ENCODE results near the gene KPNA1. TPM values are rescaled to one million over a fixed set of nuclear protein-coding genes. Genes with fewer than 3 reads are reported as not detected.

KPNA1 gene
- total RNA-seq, 1 experiment from 2014 or later = 58.8 TPM

- TF ChIP-seq, protein P1, sequence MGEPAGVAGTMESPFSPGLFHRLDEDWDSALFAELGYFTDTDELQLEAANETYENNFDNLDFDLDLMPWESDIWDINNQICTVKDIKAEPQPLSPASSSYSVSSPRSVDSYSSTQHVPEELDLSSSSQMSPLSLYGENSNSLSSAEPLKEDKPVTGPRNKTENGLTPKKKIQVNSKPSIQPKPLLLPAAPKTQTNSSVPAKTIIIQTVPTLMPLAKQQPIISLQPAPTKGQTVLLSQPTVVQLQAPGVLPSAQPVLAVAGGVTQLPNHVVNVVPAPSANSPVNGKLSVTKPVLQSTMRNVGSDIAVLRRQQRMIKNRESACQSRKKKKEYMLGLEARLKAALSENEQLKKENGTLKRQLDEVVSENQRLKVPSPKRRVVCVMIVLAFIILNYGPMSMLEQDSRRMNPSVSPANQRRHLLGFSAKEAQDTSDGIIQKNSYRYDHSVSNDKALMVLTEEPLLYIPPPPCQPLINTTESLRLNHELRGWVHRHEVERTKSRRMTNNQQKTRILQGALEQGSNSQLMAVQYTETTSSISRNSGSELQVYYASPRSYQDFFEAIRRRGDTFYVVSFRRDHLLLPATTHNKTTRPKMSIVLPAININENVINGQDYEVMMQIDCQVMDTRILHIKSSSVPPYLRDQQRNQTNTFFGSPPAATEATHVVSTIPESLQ (CRISPR knock-in tag; IDR thresholded peaks at IDR 0.05) = no peak
- TF ChIP-seq SMAD3 (CRISPR knock-in tag; IDR thresholded peaks at IDR 0.05; ENCODE audit: borderline replicate concordance) (peak; percentile 56; the same call in 1 of the 2 replicates), GTF2I (CRISPR knock-in tag; conservative IDR thresholded peaks at IDR 0.05) (no peak), MXD4 (CRISPR knock-in tag; IDR thresholded peaks at IDR 0.05; ENCODE audit: borderline replicate concordance) (no peak), ZBTB43 (CRISPR knock-in tag; IDR thresholded peaks at IDR 0.05) (no peak), PRRX2 (CRISPR knock-in tag; IDR thresholded peaks at IDR 0.05) (no peak), TEAD1 (CRISPR knock-in tag; IDR thresholded peaks at IDR 0.05) (no peak), RELA (CRISPR knock-in tag; IDR thresholded peaks at IDR 0.05; ENCODE audit: borderline replicate concordance) (0 out of 2 replicates have a peak, but pooled peaks have one; percentile 45), ATF3 (CRISPR knock-in tag; conservative IDR thresholded peaks at IDR 0.05) (no peak), NFATC4 (CRISPR knock-in tag; IDR thresholded peaks at IDR 0.05) (no peak), HMGXB4 (CRISPR knock-in tag; IDR thresholded peaks at IDR 0.05) (peak; percentile 82), IRF2 (CRISPR knock-in tag; IDR thresholded peaks at IDR 0.05; ENCODE audit: borderline replicate concordance, low read depth) (0 out of 2 replicates have a peak, but pooled peaks have one; percentile 36), TP53 (CRISPR knock-in tag; IDR thresholded peaks at IDR 0.05) (no peak), MYBL2 (CRISPR knock-in tag; IDR thresholded peaks at IDR 0.05) (peak; percentile 53; the same call in 1 of the 2 replicates), CTCF (IDR thresholded peaks at IDR 0.05) (no peak), USF1 (CRISPR knock-in tag; IDR thresholded peaks at IDR 0.05) (peak; percentile 55)
- TF ChIP-seq, protein P2, sequence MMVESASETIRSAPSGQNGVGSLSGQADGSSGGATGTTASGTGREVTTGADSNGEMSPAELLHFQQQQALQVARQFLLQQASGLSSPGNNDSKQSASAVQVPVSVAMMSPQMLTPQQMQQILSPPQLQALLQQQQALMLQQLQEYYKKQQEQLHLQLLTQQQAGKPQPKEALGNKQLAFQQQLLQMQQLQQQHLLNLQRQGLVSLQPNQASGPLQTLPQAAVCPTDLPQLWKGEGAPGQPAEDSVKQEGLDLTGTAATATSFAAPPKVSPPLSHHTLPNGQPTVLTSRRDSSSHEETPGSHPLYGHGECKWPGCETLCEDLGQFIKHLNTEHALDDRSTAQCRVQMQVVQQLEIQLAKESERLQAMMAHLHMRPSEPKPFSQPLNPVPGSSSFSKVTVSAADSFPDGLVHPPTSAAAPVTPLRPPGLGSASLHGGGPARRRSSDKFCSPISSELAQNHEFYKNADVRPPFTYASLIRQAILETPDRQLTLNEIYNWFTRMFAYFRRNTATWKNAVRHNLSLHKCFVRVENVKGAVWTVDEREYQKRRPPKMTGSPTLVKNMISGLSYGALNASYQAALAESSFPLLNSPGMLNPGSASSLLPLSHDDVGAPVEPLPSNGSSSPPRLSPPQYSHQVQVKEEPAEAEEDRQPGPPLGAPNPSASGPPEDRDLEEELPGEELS (CRISPR knock-in tag; IDR thresholded peaks at IDR 0.05) = peak; percentile 84; the same call in 1 of the 2 replicates
- TF ChIP-seq, protein P3, sequence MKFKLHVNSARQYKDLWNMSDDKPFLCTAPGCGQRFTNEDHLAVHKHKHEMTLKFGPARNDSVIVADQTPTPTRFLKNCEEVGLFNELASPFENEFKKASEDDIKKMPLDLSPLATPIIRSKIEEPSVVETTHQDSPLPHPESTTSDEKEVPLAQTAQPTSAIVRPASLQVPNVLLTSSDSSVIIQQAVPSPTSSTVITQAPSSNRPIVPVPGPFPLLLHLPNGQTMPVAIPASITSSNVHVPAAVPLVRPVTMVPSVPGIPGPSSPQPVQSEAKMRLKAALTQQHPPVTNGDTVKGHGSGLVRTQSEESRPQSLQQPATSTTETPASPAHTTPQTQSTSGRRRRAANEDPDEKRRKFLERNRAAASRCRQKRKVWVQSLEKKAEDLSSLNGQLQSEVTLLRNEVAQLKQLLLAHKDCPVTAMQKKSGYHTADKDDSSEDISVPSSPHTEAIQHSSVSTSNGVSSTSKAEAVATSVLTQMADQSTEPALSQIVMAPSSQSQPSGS (CRISPR knock-in tag; IDR thresholded peaks at IDR 0.05; ENCODE audit: borderline replicate concordance, low read depth) = no peak
- TF ChIP-seq, protein P4, sequence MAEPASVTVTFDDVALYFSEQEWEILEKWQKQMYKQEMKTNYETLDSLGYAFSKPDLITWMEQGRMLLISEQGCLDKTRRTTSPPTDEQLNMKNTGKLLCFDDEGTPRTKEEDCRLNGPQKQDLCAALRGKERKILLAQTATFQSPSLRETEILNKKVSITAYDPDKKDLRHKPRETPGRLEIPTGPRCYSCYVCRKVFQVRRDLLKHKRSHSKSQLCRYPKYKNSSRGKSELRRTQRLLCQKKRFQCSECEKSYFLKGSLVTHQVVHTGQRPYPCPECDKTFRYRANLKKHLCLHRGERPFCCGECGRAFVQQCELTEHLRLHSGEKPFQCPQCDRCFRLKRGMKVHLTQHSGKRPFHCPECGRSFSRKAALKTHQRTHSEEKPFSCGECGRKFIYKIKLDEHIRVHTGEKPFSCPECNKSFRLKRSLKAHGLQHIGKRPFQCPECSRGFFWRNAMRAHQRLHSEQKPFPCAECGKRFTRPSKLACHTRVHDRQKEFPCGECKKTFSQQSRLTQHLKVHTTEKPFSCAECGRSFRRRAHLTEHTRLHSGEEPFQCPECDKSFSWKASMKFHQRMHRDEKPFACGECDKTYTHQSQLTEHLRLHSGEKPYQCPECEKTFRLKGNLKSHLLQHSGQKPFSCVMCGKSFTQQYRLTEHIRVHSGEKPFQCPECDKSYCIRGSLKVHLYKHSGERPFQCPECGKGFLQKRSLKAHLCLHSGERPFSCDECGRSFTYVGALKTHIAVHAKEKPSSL (CRISPR knock-in tag; conservative IDR thresholded peaks at IDR 0.05) = no peak
- TF ChIP-seq, protein P5, sequence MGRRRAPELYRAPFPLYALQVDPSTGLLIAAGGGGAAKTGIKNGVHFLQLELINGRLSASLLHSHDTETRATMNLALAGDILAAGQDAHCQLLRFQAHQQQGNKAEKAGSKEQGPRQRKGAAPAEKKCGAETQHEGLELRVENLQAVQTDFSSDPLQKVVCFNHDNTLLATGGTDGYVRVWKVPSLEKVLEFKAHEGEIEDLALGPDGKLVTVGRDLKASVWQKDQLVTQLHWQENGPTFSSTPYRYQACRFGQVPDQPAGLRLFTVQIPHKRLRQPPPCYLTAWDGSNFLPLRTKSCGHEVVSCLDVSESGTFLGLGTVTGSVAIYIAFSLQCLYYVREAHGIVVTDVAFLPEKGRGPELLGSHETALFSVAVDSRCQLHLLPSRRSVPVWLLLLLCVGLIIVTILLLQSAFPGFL (CRISPR knock-in tag; IDR thresholded peaks at IDR 0.05; ENCODE audit: borderline replicate concordance) = no peak
Measured at GRCh38 chr3:122564155-122564912, 49.6 kb upstream of the KPNA1 start, which contains the start of the genes DTX3L and PARP9 (continued).

All from WTC11 (cell line).